Upper lobe of left lung (tissue), 6 donors: Measurements from ENCODE around the gene LBH. TPM values are rescaled to one million over a fixed set of nuclear protein-coding genes. Genes with fewer than 3 reads are reported as not detected.

Source experiments
- ATAC-seq, 2 donors: fragments of 200-7000 bp; cut with Tn5 transposase; one replicate each; pipeline ENCODE4 v1.9.1; 2022; ENCODE audit warnings: mild to moderate bottlenecking in 2 of 2, moderate library complexity in 2 of 2; ENCODE audit not compliant: low FRiP score in 2 of 2
- DNase-seq, 2 donors: peaks; one replicate each; pipeline ENCODE4 v3.0.0-alpha.2; 2019 to 2020
- H3K27ac ChIP-seq, 4 donors: fragments of 200-600 bp; sonication (generic); one replicate each; pipeline ENCODE4 v1.5.1; 2016 to 2019
- H3K27me3 ChIP-seq, 4 donors: fragments of 200-600 bp; sonication (generic); one replicate each; pipeline ENCODE4 v1.5.1; 2017 to 2019
- H3K36me3 ChIP-seq, 4 donors: fragments of 200-600 bp; sonication (generic); one replicate each; pipeline ENCODE4 v1.5.1; 2016 to 2019
- H3K4me1 ChIP-seq, 4 donors: fragments of 200-600 bp; sonication (generic); one replicate each; pipeline ENCODE4 v1.5.1; 2018 to 2019
- H3K4me3 ChIP-seq, 4 donors: fragments of 200-600 bp; sonication (generic); one replicate each; pipeline ENCODE4 v1.5.1; 2017 to 2019; ENCODE audit warnings: mild to moderate bottlenecking in 2 of 4, moderate library complexity in 1 of 4
- H3K9me3 ChIP-seq, 4 donors: fragments of 200-600 bp; sonication (generic); one replicate each; pipeline ENCODE4 v1.5.1; 2018 to 2019
- EP300 ChIP-seq, 4 donors: sonication (generic); formaldehyde crosslinking; IDR thresholded peaks; one replicate each; pipeline ENCODE4 v1.5.1; 2017; ENCODE audit warnings: antibody characterized with exemption in 4 of 4, control low read depth in 2 of 4
- POLR2A ChIP-seq, 4 donors: fragments of 450-650 bp; IDR thresholded peaks; one replicate each; pipeline ENCODE4 v1.5.1; 2016 to 2017; ENCODE audit warnings: antibody characterized with exemption in 4 of 4, mild to moderate bottlenecking in 2 of 4
- POLR2AphosphoS5 ChIP-seq, 2 donors: sonication (generic); formaldehyde crosslinking; IDR thresholded peaks; one replicate each; pipeline ENCODE4 v1.5.1; 2017; ENCODE audit warnings: antibody characterized with exemption in 2 of 2
- WGBS, 2 donors: methylation state at CpG; one replicate each; pipeline ENCODE4 v1.1.5; 2017 to 2018; 5-methylcytosine and 5-hydroxymethylcytosine counted together
- total RNA-seq, 6 donors: library from RNA; depleted of rRNA in 4 of 6; stranded (reverse); fragments of >200 nt in 4 of 6; gene quantifications; one replicate each; pipeline versions ENCODE4 v1.1.0 to v1.2.1, GENCODE V29; 2016 to 2021
- TF ChIP-seq, protein P1 (sequence below), 6 experiments: fragments of 450-650 bp in 4 of 6; fragments of 200-600 bp in 2 of 6; sonication (generic) in 2 of 6; IDR thresholded peaks; one replicate each; pipeline ENCODE4 v1.5.1; 2016 to 2019; ENCODE audit warnings: antibody characterized with exemption in 6 of 6
- donor health status: DM: no; HTN: no; CAD: no; lungs with moderate emphysema.
- donor health status: DM: no; HTN: yes; CAD: no; lungs with severe emphysema.

Gene LBH
- total RNA-seq, 6 donors from 2014 or later = 45.6 to 270 (median 154) TPM

DNA sequence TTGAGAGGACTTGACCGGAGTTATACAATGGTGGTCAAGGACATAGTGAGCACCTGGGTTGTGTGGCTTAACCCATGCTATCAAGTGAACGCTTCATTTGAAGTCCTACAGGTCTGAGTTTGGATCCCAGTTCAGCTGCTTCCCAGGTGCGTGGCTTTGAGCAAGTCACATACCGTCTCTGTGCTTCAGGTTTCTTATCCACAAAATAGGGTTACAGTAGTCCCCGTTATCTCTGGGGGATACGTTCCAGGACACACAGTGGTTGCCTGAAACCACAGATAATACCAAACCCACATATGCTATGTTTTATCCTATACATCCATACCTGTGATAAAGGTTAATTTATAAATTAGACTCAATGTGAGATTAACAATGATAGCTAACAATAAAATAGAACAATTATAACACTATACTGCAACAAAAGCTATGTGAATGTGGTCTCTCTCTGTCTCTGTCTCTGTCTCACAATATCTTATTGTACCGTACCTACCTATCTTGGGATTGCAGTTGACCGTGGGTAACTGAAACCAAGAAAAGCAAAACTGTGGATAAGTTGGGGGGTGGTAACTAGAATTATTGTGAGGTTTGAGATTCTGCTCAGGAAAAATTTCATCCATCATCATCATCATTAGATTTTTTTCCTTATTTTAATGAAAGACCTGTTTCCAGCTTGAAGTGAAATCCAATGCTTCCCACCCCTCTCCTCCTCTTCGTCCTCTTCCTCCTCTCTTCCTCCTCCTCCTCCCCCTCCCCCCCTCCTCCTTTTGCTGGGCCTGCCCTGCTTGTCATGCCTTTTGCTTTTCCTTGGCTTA, 22.7 kb downstream of the LBH start:
- WGBS, 2 donors = 79 to 80% methylated on average over 9 of the region's 9 CpGs
- Histone ChIP-seq H3K4me1 (peaks cover 33 to 63% (median 46%) of the 10 kb centered on the region in 4 donors), H3K27ac (peak overlapping the region; percentile 43 to 67 (median 58))

DNA sequence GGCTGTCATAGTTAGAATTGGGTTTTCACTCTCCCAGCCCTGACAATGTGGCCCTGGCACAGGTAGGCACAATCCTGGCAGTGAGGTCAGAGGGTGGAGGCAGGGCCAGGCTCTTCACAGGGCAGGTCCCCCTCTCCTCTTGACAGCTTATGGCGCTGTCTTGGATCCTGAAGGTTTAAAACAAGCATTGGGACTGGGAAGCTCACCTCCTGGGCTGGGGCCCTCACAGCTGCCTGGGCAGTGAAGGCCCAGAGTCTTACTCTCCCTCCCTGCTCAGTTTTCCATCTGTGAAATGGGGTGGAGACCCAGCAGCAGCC, 23.3 kb downstream of the LBH start:
- Histone ChIP-seq H3K36me3 (peaks cover 8 to 38% (median 23%) of the 10 kb centered on the region in 4 donors), H3K27ac (peak overlapping the region; percentile 38 to 67 (median 52)), H3K4me3 (no peak overlapping the region), H3K4me1 (peaks cover 27 to 57% (median 42%) of the 10 kb centered on the region in 4 donors), H3K9me3 (no peaks in the 10 kb centered on the region), H3K27me3 (no peaks in the 10 kb centered on the region)
- ATAC-seq = no peak
- WGBS, 2 donors = 86% methylated on average over 1 of the region's 1 CpG; no CpG with 5 or more reads in 1 of the 2 donors
- no peak for DNase-seq
- TF ChIP-seq POLR2AphosphoS5 (IDR thresholded peaks at IDR 0.05) (no peak), POLR2A (IDR thresholded peaks at IDR 0.05) (no peak), EP300 (IDR thresholded peaks at IDR 0.05) (no peak)
- TF ChIP-seq, protein P1, sequence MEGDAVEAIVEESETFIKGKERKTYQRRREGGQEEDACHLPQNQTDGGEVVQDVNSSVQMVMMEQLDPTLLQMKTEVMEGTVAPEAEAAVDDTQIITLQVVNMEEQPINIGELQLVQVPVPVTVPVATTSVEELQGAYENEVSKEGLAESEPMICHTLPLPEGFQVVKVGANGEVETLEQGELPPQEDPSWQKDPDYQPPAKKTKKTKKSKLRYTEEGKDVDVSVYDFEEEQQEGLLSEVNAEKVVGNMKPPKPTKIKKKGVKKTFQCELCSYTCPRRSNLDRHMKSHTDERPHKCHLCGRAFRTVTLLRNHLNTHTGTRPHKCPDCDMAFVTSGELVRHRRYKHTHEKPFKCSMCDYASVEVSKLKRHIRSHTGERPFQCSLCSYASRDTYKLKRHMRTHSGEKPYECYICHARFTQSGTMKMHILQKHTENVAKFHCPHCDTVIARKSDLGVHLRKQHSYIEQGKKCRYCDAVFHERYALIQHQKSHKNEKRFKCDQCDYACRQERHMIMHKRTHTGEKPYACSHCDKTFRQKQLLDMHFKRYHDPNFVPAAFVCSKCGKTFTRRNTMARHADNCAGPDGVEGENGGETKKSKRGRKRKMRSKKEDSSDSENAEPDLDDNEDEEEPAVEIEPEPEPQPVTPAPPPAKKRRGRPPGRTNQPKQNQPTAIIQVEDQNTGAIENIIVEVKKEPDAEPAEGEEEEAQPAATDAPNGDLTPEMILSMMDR (IDR thresholded peaks at IDR 0.05) = no peak

More for the DNA sequence above, 22.7 kb downstream of the LBH start:
- H3K36me3 ChIP-seq = peaks cover 8 to 32% (median 19%) of the 10 kb centered on the region in 4 donors
- no peaks in the 10 kb centered on the region for H3K9me3 ChIP-seq
- no peak overlapping the region for H3K4me3 ChIP-seq
- no peak for TF ChIP-seq EP300 (IDR thresholded peaks at IDR 0.05)
- TF ChIP-seq, protein P1 (IDR thresholded peaks at IDR 0.05) = no peak
- no peak for TF ChIP-seq POLR2A (IDR thresholded peaks at IDR 0.05)
- no peak for TF ChIP-seq POLR2AphosphoS5 (IDR thresholded peaks at IDR 0.05)
- no peaks in the 10 kb centered on the region for H3K27me3 ChIP-seq
- ATAC-seq (no peak), DNase-seq (no peak)

DNA sequence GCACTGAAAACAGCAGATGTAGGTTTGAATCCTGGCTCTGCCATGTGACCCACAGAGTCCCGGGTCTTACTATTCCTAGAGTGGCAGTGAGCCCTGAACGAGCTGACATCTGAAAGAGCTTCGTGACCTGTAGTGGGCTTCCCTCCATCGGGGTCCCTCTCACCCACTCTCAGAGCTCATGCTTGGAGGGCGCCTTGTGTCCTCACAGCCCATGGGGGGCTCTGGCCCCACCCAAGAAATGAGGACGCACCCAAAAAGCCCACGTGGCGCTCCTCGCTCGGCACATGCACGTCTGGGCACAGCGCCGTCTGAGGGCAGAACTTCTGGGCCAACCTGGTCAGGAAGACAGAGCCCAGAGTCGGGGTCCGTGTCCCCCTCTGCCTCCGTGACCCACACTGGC, 23.7 kb downstream of the LBH start:
- Histone ChIP-seq H3K27ac (peak overlapping the region; percentile 38 to 67 (median 52)), H3K27me3 (no peaks in the 10 kb centered on the region), H3K9me3 (no peaks in the 10 kb centered on the region), H3K4me3 (no peak overlapping the region), H3K4me1 (peaks cover 24 to 53% (median 40%) of the 10 kb centered on the region in 4 donors), H3K36me3 (peaks cover 8 to 42% (median 24%) of the 10 kb centered on the region in 4 donors)
- peak in 1 of 2 donors; percentile 51 for DNase-seq
- no peak for ATAC-seq
- 83 to 92% methylated on average over 12 to 16 of the region's 16 CpGs for whole genome bisulfite sequencing, 2 donors
- TF ChIP-seq EP300 (IDR thresholded peaks at IDR 0.05) (no peak), POLR2A (IDR thresholded peaks at IDR 0.05) (no peak), POLR2AphosphoS5 (IDR thresholded peaks at IDR 0.05) (no peak)
- TF ChIP-seq, protein P1 (IDR thresholded peaks at IDR 0.05) = no peak

DNA sequence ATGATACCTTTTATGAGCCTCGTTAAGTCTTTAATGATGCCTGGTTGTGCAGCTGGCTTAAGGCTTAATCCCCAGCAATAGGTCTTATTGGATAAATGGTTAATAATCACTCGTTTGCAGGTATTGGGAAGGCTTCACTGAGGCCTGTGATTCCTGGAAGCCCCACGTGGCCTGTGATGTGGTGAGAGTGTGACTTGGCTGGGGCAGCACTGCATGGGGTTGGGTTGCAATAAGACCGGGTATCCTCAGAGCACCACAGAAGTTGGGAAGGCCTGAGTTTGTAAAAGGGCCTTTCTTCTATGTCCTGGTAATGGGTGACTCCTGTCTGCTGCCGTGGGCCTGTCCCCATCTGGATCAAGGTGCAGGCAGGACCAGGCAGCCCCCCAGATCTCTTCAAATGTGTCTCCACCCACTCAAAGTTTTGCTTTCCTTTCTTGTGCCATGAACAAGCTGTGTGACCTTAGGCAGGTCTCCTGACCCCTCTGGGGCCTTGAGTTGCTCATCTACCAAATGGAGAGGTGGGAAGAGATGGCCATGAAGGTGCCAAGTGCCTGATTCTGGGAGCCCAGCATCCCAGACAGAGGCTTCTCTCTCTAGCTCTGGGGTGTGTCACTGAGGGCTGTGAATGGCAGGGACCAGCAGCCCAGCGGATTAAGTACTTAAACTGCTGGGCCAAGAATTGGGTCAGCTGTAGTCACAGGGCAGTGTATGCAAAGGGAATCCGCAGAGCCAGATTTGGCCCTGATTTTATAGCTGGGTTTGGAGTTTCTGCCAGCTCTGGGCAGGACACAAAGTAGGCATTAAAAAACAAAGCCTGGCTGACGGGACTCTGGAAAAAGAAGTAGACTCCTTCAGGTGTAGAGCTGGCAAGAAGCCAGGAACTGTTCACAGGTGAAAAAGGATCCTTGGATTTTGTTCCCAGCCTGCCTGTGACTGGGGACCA, 24.4 kb downstream of the LBH start:
- no peaks in the 10 kb centered on the region for H3K27me3 ChIP-seq
- no peak overlapping the region for H3K4me3 ChIP-seq
- H3K9me3 ChIP-seq = no peaks in the 10 kb centered on the region
- H3K36me3 ChIP-seq = peaks cover 8 to 48% (median 24%) of the 10 kb centered on the region in 4 donors
- DNase-seq (no peak), ATAC-seq (no peak)
- H3K4me1 ChIP-seq = peaks cover 20 to 46% (median 34%) of the 10 kb centered on the region in 4 donors
- 70 to 81% methylated on average over 4 to 8 of the region's 8 CpGs for WGBS, 2 donors
- no peak for TF ChIP-seq EP300 (IDR thresholded peaks at IDR 0.05)
- no peak for TF ChIP-seq POLR2A (IDR thresholded peaks at IDR 0.05)
- TF ChIP-seq, protein P1 (IDR thresholded peaks at IDR 0.05) = no peak
- no peak for TF ChIP-seq POLR2AphosphoS5 (IDR thresholded peaks at IDR 0.05)
- peak overlapping the region; percentile 19 to 67 (median 52) for H3K27ac ChIP-seq
